ENCODE results near the gene MATR3. TPM values are rescaled to one million over a fixed set of nuclear protein-coding genes. Genes with fewer than 3 reads are reported as not detected.
A peak's percentile ranks its signal among the peaks of the same experiment; 100 is the strongest.

Gene MATR3
- total RNA-seq, 1 experiment from 2014 or later: 267 TPM

DNA sequence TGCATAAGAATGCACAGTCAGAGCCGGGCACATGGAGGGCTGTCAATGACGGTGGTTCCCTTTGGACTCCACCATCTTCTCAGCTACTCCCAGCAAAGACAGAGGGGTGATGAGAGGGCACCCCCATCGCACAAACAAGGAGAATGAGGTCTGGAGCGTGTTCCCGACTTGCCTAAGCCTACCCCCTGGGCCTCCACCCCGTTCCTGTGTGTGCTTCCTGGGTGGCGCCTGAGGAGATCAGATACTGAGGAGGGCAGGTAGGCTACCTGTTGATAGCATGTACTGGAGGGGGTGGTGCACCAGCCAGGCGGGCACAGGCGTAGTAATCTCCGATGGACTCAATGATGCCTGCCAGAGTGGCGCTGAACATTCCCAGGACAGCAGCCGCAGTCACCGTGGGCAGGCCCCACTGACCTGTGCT, 85.4 kb downstream of the MATR3 start:
- no peak overlapping the region for H3K23ac ChIP-seq (ENCODE audit: insufficient read length, low read depth, low read length)
- Mint-ChIP-seq H3K4me3 (no peak overlapping the region), H3K27me3 (ENCODE audit: low read depth) (no peaks in the 10 kb centered on the region), H3K4me1 (peaks cover 16 to 27% of the 10 kb centered on the region in 2 experiments; a peak in 3 of 4 replicates), H3K9me3 (no peaks in the 10 kb centered on the region), H3K27ac (peak overlapping the region; percentile 4 to 76 (median 5); a peak in 3 of 7 replicates), H3K36me3 (ENCODE audit: insufficient read depth in 1 of 3, low read depth in 3 of 3) (peaks cover 0 to 2% (median 0%) of the 10 kb centered on the region in 3 experiments; a peak in 2 of 7 replicates)
- H2AK5ac ChIP-seq (ENCODE audit: insufficient read length, low read length): no peak overlapping the region
- H4K91ac ChIP-seq (ENCODE audit: insufficient read length, low read depth, low read length): no peak overlapping the region
- no peak overlapping the region for H3K56ac ChIP-seq (ENCODE audit: insufficient read length, low read depth, low read length)
- no peak for DNase-seq
- no peaks in the 10 kb centered on the region for H3K23me2 ChIP-seq (ENCODE audit: insufficient read length, low read depth, low read length, poor library complexity, severe bottlenecking)
- no peak overlapping the region for H3K9ac ChIP-seq (ENCODE audit: extremely low read depth, insufficient read length, low read length)
- no peak overlapping the region for H3K14ac ChIP-seq (ENCODE audit: insufficient read depth, low read length)
- H2BK12ac ChIP-seq (ENCODE audit: insufficient read length, low read depth, low read length): no peak overlapping the region
- H4K5ac ChIP-seq (ENCODE audit: insufficient read length, low read depth, low read length): no peak overlapping the region
- TF ChIP-seq, protein P1, sequence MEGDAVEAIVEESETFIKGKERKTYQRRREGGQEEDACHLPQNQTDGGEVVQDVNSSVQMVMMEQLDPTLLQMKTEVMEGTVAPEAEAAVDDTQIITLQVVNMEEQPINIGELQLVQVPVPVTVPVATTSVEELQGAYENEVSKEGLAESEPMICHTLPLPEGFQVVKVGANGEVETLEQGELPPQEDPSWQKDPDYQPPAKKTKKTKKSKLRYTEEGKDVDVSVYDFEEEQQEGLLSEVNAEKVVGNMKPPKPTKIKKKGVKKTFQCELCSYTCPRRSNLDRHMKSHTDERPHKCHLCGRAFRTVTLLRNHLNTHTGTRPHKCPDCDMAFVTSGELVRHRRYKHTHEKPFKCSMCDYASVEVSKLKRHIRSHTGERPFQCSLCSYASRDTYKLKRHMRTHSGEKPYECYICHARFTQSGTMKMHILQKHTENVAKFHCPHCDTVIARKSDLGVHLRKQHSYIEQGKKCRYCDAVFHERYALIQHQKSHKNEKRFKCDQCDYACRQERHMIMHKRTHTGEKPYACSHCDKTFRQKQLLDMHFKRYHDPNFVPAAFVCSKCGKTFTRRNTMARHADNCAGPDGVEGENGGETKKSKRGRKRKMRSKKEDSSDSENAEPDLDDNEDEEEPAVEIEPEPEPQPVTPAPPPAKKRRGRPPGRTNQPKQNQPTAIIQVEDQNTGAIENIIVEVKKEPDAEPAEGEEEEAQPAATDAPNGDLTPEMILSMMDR (conservative IDR thresholded peaks at IDR 0.05): no peak
- no peak overlapping the region for H4K8ac ChIP-seq (replicated peaks; ENCODE audit: insufficient read length, low read depth, low read length)
- no peak overlapping the region for H3K4ac ChIP-seq (ENCODE audit: low read depth, low read length)
- H2BK120ac ChIP-seq (ENCODE audit: low read depth, low read length, poor library complexity, severe bottlenecking): no peak overlapping the region
- H3K79me2 ChIP-seq (ENCODE audit: insufficient read depth, low read length): no peaks in the 10 kb centered on the region
- H3K4me1 ChIP-seq (ENCODE audit: insufficient read depth, low read length): no peaks in the 10 kb centered on the region
- H2BK15ac ChIP-seq (ENCODE audit: low read depth, low read length): no peak overlapping the region
- H3K9me3 ChIP-seq (ENCODE audit: control insufficient read depth, low read depth, low read length): no peaks in the 10 kb centered on the region
- H3K27ac ChIP-seq (ENCODE audit: insufficient read length, low read depth, low read length): no peak overlapping the region
- H3K27me3 ChIP-seq (ENCODE audit: insufficient read depth, low read length): no peaks in the 10 kb centered on the region
- H3T11ph ChIP-seq (ENCODE audit: low read length): no peak overlapping the region
- no peak overlapping the region for H2AFZ ChIP-seq (ENCODE audit: low read length)
- no peaks in the 10 kb centered on the region for H4K20me1 ChIP-seq (ENCODE audit: control insufficient read depth, insufficient read depth, insufficient read length)
- no peak overlapping the region for H3K4me2 ChIP-seq (ENCODE audit: insufficient read depth, insufficient read length, low read length)
- WGBS (ENCODE audit: extremely low coverage, insufficient read length, low lambda C conversion rate): no CpG with 5 or more reads among the region's 13 CpGs
- no peak overlapping the region for H2BK20ac ChIP-seq (ENCODE audit: low read depth, low read length, poor library complexity, severe bottlenecking)
- no peak overlapping the region for H3K18ac ChIP-seq (ENCODE audit: insufficient read length, low read depth, low read length)
- H2BK5ac ChIP-seq (ENCODE audit: insufficient read length, low read length): no peak overlapping the region
- no peaks in the 10 kb centered on the region for H3K79me1 ChIP-seq (ENCODE audit: insufficient read depth, low read depth, low read length, poor library complexity, severe bottlenecking)

All from H9 (cell line).